ENCODE results near the gene RNU5B-1. TPM values are rescaled to one million over a fixed set of nuclear protein-coding genes. Genes with fewer than 3 reads are reported as not detected.

The RNU5B-1 gene
- total RNA-seq, 2 experiments from 2014 or later, result 23.7 to 34.8 TPM

DNA sequence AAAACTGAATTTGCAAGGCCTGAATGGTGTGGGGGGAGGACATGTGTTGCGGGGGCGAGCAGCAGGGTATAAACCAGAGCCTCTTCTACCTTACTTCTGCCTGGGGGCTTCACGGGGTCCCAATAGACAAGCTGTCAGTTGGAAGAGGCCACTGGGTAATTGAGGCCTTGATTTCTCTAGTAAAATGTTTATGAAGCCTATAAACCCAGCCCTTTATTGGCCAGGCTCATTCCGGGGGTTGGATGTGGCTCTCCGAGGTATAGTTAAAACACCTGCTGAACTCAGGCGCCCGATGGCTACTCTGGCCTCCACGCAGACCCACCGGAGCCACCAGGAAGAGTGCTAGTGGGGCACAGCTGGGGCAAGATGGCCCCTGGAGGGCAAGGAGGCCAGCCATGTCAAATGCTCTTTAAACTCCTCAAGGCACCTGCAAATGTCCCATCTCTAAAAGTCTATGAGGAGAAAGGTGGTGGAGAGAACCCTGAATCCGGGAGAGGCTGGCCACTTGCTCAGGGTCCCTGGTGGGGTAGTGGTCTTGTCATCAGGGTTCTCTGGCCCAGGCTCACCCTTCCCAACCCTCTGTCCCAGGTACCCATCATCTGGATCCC, 39.0 kb downstream of the RNU5B-1 start:
- Mint-ChIP-seq H3K9me3 (no peaks in the 10 kb centered on the region), H3K36me3 (ENCODE audit: low read depth) (no peaks in the 10 kb centered on the region), H3K27me3 (peaks cover 18% of the 10 kb centered on the region), H3K4me1 (ENCODE audit: low read depth) (no peaks in the 10 kb centered on the region), H3K4me3 (no peak overlapping the region), H3K27ac (no peak overlapping the region)
- CTCF ChIA-PET, result no interaction called here
- Histone ChIP-seq H3K27me3 (ENCODE audit: control insufficient read depth in 1 of 2, insufficient read depth in 2 of 2, low read length in 2 of 2) (peaks cover 3 to 8% of the 10 kb centered on the region in 2 experiments), H3K4me1 (ENCODE audit: insufficient read depth, low read length) (no peaks in the 10 kb centered on the region), H3K9me3 (ENCODE audit: control insufficient read depth in 1 of 2, insufficient read depth in 1 of 2, low read length in 2 of 2) (no peaks in the 10 kb centered on the region), H3K27ac (ENCODE audit: low read depth in 1 of 2, low read length in 2 of 2) (no peak overlapping the region), H3K36me3 (ENCODE audit: insufficient read depth, low read length) (no peaks in the 10 kb centered on the region), H3K4me3 (ENCODE audit: low read length) (no peak overlapping the region)
- POLR2A ChIA-PET, result no interaction called here
- DNase-seq (no peak), ATAC-seq (ENCODE audit: poor library complexity) (no peak)
- intact Hi-C loops (cut with DNase I, micrococcal nuclease), result no loop called here
- TF ChIP-seq, protein P1, sequence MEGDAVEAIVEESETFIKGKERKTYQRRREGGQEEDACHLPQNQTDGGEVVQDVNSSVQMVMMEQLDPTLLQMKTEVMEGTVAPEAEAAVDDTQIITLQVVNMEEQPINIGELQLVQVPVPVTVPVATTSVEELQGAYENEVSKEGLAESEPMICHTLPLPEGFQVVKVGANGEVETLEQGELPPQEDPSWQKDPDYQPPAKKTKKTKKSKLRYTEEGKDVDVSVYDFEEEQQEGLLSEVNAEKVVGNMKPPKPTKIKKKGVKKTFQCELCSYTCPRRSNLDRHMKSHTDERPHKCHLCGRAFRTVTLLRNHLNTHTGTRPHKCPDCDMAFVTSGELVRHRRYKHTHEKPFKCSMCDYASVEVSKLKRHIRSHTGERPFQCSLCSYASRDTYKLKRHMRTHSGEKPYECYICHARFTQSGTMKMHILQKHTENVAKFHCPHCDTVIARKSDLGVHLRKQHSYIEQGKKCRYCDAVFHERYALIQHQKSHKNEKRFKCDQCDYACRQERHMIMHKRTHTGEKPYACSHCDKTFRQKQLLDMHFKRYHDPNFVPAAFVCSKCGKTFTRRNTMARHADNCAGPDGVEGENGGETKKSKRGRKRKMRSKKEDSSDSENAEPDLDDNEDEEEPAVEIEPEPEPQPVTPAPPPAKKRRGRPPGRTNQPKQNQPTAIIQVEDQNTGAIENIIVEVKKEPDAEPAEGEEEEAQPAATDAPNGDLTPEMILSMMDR (IDR thresholded peaks at IDR 0.05), result no peak

DNA sequence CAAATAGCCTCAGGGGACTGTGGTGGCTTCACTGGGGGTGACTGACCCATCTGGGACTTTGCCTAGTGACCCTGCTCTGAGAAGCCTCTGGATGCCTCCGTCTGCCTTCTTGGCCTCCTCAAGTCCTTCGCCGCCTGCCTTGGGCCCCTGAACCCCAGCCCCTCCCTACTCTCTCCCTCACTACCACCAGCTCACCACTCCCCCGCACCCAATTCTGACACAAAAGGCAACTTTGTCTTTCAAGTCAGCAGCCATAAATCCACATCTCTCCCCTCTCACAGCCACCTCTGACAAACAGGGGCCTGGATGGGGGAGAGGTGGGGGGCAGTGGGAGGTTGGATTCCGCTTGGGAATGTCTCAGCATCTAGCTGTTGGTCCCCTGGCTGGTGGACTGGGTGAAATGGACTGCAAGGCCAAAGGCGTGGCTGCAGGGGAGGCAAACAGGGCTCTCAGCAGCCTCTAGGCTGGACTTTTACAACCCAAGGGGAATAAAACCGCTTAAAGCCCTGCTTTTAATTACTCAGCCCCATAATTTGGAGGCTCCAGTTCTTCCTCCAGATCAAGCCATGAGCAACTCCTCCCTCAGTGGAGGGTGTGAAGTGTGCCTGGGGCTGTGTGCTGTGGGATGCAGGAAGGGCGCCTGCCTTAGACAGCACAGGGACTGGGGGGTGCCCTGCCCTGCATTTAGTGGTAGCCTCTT, 39.9 kb downstream of the RNU5B-1 start:
- CTCF ChIA-PET, result no interaction called here
- DNase-seq (no peak), ATAC-seq (ENCODE audit: poor library complexity) (no peak)
- H3K36me3 Mint-ChIP-seq (ENCODE audit: low read depth), result no peaks in the 10 kb centered on the region
- no peaks in the 10 kb centered on the region for H3K4me1 ChIP-seq (ENCODE audit: insufficient read depth, low read length)
- peaks cover 4 to 7% of the 10 kb centered on the region in 2 experiments for H3K27me3 ChIP-seq (ENCODE audit: control insufficient read depth in 1 of 2, insufficient read depth in 2 of 2, low read length in 2 of 2)
- H3K9me3 Mint-ChIP-seq, result no peaks in the 10 kb centered on the region
- H3K27ac Mint-ChIP-seq, result no peak overlapping the region
- no peaks in the 10 kb centered on the region for H3K36me3 ChIP-seq (ENCODE audit: insufficient read depth, low read length)
- H3K9me3 ChIP-seq (ENCODE audit: control insufficient read depth in 1 of 2, insufficient read depth in 1 of 2, low read length in 2 of 2), result no peaks in the 10 kb centered on the region
- H3K27me3 Mint-ChIP-seq, result peaks cover 22% of the 10 kb centered on the region
- TF ChIP-seq, protein P1 (IDR thresholded peaks at IDR 0.05), result no peak
- no peaks in the 10 kb centered on the region for H3K4me1 Mint-ChIP-seq (ENCODE audit: low read depth)
- no peak overlapping the region for H3K4me3 ChIP-seq (ENCODE audit: low read length)
- intact Hi-C loops (cut with DNase I, micrococcal nuclease), result no loop called here
- H3K4me3 Mint-ChIP-seq, result no peak overlapping the region
- POLR2A ChIA-PET, result no interaction called here
- no peak overlapping the region for H3K27ac ChIP-seq (ENCODE audit: low read depth in 1 of 2, low read length in 2 of 2)

DNA sequence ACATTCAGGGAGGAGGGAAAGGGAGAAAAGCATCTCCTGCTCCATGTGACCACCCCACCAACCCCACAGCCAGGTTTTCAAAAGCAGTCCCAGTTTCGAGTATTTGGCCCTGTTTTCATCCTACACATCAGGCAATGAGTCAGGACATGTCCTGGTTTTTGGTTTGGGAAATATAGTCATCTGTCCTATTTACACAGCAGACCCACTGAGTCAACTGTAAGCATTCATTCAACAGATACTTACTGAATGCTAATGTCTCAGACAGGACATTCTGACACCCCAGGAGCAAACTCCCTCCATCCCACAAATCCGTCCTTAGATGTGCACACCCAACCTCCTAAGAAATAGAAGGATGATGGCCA, 40.4 kb downstream of the RNU5B-1 start:
- Histone ChIP-seq H3K36me3 (ENCODE audit: insufficient read depth, low read length) (no peaks in the 10 kb centered on the region), H3K27me3 (ENCODE audit: control insufficient read depth in 1 of 2, insufficient read depth in 2 of 2, low read length in 2 of 2) (peaks cover 8 to 9% of the 10 kb centered on the region in 2 experiments), H3K27ac (ENCODE audit: low read depth in 1 of 2, low read length in 2 of 2) (no peak overlapping the region), H3K4me3 (ENCODE audit: low read length) (no peak overlapping the region), H3K9me3 (ENCODE audit: control insufficient read depth in 1 of 2, insufficient read depth in 1 of 2, low read length in 2 of 2) (no peaks in the 10 kb centered on the region), H3K4me1 (ENCODE audit: insufficient read depth, low read length) (no peaks in the 10 kb centered on the region)
- no peaks in the 10 kb centered on the region for H3K36me3 Mint-ChIP-seq (ENCODE audit: low read depth)
- no peaks in the 10 kb centered on the region for H3K9me3 Mint-ChIP-seq
- peaks cover 17% of the 10 kb centered on the region for H3K27me3 Mint-ChIP-seq
- DNase-seq (no peak), ATAC-seq (ENCODE audit: poor library complexity) (no peak)
- no peak overlapping the region for H3K4me3 Mint-ChIP-seq
- no peak overlapping the region for H3K27ac Mint-ChIP-seq
- TF ChIP-seq, protein P1 (IDR thresholded peaks at IDR 0.05), result no peak
- H3K4me1 Mint-ChIP-seq (ENCODE audit: low read depth), result no peaks in the 10 kb centered on the region
- intact Hi-C loops (cut with DNase I, micrococcal nuclease), result no loop called here
- ChIA-PET POLR2A (no interaction called here), CTCF (no interaction called here)

Measured in CD4-positive, alpha-beta T cell (primary cell).